HG02973 (cell line): ENCODE measurements around the gene CTXND2.
"Not testable (repeated sequence)": the region's sequence is repeated elsewhere in the genome, so short reads cannot be mapped to it uniquely, and the experiment has no call there.

Experiments used
- ATAC-seq: cut with Tn5 transposase; IDR thresholded peaks from one replicate; pipeline ENCODE4 v1.9.1; 2021; ENCODE audit warnings: moderate library complexity; ENCODE audit not compliant: unreplicated experiment

The CTXND2 gene

DNA sequence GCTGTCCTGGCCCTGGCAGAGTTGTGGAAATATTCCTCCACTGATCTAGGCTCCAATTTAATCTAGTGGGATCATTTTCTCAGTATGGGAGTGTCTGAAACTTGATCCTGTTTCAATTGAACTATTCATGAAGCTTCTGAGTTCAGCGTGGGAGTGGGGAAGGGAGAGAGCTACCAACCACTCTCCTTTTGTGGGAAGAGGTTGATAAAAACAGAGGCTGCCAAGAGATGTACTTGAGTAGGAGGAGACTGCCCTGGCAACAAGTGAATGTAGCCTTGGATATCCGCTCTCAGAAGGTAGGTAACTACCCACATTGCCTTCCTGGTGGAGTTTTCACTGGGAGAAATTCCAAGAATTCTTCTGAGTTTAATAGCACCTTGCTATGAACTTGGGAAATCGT is at the start of gene CTXND2:
TSS of gene CTXND2 (plus strand) at position 119 of the 400 bp plus-strand sequence. CDS start 25,179 bp downstream, outside the sequence.
- no peak for ATAC-seq

DNA sequence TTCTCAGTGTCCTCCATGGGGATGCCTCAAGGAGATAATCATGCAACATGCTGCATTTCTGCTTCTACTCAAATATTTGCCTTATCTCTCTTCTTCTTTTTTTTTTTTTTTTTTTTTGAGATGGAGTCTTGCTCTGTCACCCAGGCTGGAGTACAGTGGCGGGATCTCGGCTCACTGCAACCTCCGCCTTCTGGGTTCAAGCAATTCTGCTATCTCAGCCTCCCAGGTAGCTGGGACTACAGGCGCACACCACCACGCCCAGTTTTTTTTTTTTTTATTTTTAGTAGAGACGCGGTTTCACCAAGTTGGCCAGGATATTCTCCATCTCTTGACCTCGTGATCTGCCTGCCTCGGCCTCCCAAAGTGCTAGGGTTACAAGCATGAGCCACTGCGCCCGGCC is 46.1 kb upstream of the CTXND2 start:
- ATAC-seq, result not testable (repeated sequence)

GRCh38 chr1:150841626-150842025 is 45.3 kb upstream of the CTXND2 start:
- ATAC-seq, result no peak

DNA sequence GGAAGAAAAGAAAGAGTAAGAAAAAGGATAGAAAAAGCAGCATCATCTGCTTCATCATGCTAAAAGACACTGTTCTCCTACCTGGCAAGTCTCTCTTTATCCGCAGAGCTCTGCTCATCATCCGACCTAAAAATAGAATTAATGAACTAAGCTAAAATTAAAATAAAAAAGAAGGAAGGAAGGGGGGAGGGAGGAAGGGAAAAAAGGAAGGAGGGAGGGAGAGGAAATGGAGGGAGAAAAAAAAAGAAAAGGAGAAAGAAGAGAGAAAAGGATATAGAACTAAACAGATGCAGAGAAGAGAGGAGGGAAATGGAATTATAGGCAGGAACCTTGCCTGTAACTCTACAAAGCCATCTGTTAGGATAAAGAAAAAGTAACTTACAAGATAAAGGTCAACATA is 44.6 kb upstream of the CTXND2 start:
- no peak for ATAC-seq

DNA sequence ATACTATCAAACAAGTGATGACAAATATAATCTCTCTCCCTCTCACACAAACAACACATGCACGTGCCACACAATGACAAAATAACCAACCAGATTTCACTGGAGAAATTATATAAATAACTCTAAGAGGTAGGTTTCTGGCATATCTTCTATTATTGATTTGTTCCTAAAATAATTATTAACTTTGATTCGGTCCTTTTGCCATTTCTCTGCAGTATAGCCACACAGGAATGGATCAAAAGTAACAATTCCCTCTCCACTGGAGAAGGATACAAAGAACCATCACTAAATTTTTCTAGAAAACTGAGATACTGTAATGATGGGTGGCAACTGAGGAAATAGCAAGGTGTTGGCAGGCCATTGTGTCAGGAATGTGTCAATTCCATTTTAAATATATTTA is 44.0 kb upstream of the CTXND2 start:
- no peak for ATAC-seq

DNA sequence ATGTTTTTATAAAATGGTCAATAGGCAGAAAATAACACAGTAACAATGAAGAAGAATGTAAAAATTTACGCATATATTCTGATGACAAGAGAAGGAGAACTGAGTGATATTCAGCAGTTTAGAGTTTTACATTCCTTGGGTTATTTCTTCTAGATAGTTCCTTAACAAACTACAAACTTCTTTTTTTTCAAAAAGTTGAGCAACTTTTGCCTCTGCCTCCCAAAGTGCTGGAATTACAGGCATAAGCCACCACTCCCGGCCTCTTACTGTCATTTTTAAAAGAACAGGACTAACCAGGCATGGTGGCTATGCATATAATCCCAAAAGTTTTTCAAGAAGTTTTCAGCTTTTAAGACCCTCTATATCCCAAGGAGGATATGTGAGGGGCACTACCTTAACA is 43.5 kb upstream of the CTXND2 start:
- no peak for ATAC-seq

DNA sequence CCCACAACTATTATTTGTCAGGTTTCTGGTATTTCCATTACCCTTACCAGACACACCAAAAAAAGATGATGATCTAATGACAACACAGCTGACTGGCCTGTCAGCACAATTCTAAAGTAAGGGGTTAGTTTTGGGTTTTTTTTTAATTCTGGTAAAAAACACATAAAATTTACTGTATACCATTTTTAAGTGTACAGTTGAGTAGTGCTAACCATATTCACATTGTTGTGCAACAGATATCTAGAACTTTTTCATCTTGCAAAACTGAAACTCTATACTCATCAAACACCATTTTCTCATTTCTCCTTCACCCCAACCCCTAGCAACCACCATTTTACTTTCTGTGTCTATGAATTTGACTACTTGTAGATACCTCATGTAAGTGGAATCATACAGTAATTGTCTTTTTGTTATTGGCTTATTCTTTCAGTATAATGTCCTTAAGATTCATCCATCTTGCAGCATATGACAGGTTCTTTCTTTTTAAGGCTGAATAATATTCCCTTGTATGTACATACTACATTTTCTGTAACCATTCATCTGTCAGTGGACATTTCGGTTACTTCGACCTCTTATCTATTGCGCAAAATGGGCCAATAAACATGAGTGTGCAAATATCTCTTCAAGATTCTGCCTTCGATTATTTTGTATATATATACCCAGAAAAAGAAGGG is 40.3 kb upstream of the CTXND2 start:
- no peak for ATAC-seq

DNA sequence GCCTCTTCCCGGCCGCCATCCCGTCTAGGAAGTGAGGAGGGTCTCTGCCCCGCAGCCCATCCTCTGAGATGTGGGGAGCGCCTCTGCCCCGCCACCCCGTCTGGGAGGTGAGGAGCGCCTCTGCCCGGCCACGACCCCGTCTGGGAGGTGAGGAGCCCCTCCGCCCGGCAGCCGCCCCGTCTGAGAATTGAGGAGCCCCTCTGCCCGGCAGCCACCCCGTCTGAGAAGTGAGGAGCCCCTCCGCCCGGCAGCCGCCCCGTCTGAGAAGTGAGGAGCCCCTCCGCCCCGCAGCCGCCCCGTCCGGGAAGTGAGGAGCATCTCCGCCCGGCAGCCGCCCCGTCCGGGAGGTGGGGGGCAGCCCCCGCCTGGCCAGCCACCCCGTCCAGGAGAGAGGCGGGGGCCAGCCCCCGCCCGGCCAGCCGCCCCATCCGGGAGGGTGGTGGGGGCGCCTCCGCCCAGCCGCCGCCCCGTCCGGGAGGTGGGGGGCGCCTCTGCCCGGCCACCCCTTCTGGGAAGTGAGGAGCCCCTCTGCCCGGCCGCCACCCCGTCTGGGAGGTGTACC is 36.1 kb upstream of the CTXND2 start:
- ATAC-seq, result not testable (repeated sequence)

GRCh38 chr1:150852734-150853133 is 34.2 kb upstream of the CTXND2 start:
- ATAC-seq, result not testable (repeated sequence)

DNA sequence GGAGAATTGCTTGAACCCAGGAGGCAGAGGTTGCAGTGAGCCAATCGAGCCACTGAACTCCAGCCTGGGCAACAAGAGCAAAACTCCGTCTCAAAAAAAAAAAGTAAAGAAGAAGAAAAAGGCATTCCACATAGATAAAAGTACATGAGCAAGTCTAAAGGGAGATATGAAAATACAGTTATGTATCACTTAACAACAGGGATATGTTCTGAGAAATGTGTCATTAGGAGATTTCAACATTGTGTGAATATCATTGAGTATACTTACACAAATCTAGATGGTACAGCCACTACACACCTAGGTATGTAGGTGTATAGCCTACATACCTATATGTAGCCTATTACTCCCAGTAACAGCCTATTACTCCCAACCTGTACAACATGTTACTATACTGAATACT is 23.2 kb upstream of the CTXND2 start:
- ATAC-seq, result no peak

DNA sequence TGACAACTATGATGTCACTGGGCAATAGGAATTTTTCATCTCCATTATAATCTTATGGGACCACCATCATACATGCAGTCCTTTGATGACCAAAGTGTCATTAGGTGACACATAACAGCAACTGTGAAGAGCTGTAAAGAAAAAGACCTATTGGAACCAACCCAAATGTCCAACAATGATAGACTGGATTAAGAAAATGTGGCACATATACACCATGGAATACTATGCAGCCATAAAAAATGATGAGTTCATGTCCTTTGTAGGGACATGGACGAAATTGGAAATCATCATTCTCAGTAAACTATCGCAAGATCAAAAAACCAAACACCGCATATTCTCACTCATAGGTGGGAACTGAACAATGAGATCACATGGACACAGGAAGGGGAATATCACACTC is 22.7 kb upstream of the CTXND2 start:
- not testable (repeated sequence) for ATAC-seq

DNA sequence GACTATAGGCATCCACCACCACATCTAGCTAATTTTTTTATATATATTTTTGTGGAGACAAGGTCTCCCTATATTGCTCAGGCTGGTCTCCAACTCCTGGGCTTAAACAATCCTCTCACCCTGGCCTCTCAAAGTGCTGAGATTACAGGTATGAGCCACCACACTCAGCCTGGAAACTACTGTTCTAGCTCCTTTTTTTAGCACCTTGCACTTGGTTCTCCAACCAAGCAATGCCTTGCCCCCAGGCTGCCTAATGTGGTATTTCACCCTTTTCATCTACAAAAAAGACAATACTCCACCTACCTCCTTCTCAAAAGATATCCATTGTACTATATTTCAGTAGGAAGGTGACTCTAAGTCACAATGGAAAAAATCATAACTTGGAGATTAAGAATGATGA is 17.3 kb upstream of the CTXND2 start:
- ATAC-seq, result no peak

GRCh38 chr1:150872572-150872971 is 14.4 kb upstream of the CTXND2 start:
- ATAC-seq, result no peak

- ATAC-seq, result no peak
Observed at GRCh38 chr1:150873521-150873920, 13.4 kb upstream of the CTXND2 start.

GRCh38 chr1:150874455-150875196 is 12.3 kb upstream of the CTXND2 start:
- ATAC-seq, result no peak

GRCh38 chr1:150875197-150876118 is 11.5 kb upstream of the CTXND2 start:
- ATAC-seq, result no peak

- peak; percentile 10 for ATAC-seq
Observed at GRCh38 chr1:150876119-150876454, 10.8 kb upstream of the CTXND2 start.

GRCh38 chr1:150878931-150879330 is 8.0 kb upstream of the CTXND2 start:
- ATAC-seq, result not testable (repeated sequence)

DNA sequence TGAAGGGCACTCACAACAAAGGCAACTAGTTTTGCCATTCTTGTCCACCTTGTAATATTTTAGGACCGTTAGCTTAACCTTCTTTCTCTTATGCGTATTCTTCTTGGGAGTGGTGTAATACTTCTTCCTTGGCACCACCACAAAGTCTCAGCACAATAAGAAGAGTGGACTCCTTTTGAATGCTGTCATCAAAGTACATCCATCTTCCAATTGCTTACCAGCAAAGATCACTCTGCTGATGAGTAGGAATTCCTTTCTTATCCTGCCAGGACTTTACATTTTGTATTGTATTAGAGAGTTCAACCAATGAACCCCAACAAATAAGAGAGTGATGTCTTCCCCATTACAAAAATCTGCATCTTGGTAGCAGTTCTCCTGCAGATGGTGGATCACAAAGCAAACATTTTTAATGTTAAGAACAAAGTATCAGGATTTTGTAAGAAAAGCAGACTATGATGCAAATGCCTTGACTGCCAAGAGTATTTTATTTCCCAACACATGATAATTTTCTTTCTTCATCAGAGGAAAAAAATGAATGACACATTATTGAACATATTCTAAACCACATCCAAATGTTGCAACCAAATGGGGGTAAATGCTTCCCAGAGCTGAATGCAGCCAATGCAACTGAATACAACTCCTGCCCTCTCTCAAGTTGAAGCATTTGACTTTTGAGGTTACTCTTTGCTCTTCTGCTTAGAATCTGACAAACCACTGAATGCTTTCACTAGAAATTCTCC is 5.4 kb upstream of the CTXND2 start:
- ATAC-seq, result no peak

DNA sequence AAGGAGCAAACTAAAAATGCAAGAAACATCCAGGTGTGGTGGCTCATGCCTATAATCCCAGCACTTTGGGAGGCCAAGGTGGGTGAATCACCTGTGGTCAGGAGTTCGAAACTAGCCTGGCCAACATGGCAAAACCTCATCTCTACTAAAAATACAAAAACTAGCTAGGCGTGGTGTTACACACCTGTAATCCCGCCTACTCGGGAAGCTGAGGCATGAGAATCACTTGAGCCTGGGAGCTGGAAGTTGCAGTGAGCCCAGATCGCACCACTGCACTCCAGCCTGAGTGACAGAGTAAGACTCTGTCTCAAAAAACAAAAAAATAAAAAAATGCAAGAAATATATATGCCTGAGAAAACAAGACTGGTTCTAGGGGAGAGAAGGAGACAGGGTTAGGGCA is 3.8 kb upstream of the CTXND2 start:
- not testable (repeated sequence) for ATAC-seq

- no peak for ATAC-seq
Observed at GRCh38 chr1:150888727-150889126, 1.8 kb downstream of the CTXND2 start.
